GM20000 (cell line): ENCODE data around the gene ALDOB.

Source experiments
- DNase-seq: peaks from one replicate; pipeline ENCODE4 v3.0.0; 2012; ENCODE audit warnings: low spot score
- CTCF ChIP-seq: IDR thresholded peaks from 2 replicates; pipeline ENCODE4 v1.5.1; 2012; ENCODE audit warnings: mild to moderate bottlenecking, control low read depth; ENCODE audit errors: extremely low read depth, missing control alignments

Gene ALDOB

GRCh38 chr9:101468116-101468515, 32.5 kb upstream of the ALDOB start:
- no peak for DNase-seq
- TF ChIP-seq CTCF, result no peak

GRCh38 chr9:101467690-101468089, 32.1 kb upstream of the ALDOB start:
- no peak for DNase-seq
- TF ChIP-seq CTCF, result no peak

GRCh38 chr9:101466863-101467262, 31.3 kb upstream of the ALDOB start:
- TF ChIP-seq CTCF, result no peak
- DNase-seq, result no peak

GRCh38 chr9:101465326-101465915, 29.8 kb upstream of the ALDOB start:
- no peak for DNase-seq

GRCh38 chr9:101463397-101463796, 27.8 kb upstream of the ALDOB start:
- DNase-seq, result no peak
- no peak for TF ChIP-seq CTCF

More at GRCh38 chr9:101465326-101465915, 29.8 kb upstream of the ALDOB start:
- TF ChIP-seq CTCF, result no peak

- no peak for TF ChIP-seq CTCF
- no peak for DNase-seq
Measured at GRCh38 chr9:101462558-101462957, 27.0 kb upstream of the ALDOB start.

- no peak for TF ChIP-seq CTCF
- no peak for DNase-seq
Measured at GRCh38 chr9:101460965-101461364, 25.4 kb upstream of the ALDOB start.
